ENCODE measurements around the gene SMIM36.

The SMIM36 gene

GRCh38 chr17:55437159-55437605 lies 74.1 kb downstream of the SMIM36 start:
- ChIA-PET CTCF (interaction anchor here (1.1 to 1.9 kb wide), 3 partner anchors 16 to 77 kb away, joined by 3 to 5 read pairs (median 3); partner anchors contain the start of gene MMD), POLR2A (no interaction called here)
- peak; percentile 67 for DNase-seq (ENCODE audit: extremely low spot score)
- TF ChIP-seq, protein P1, sequence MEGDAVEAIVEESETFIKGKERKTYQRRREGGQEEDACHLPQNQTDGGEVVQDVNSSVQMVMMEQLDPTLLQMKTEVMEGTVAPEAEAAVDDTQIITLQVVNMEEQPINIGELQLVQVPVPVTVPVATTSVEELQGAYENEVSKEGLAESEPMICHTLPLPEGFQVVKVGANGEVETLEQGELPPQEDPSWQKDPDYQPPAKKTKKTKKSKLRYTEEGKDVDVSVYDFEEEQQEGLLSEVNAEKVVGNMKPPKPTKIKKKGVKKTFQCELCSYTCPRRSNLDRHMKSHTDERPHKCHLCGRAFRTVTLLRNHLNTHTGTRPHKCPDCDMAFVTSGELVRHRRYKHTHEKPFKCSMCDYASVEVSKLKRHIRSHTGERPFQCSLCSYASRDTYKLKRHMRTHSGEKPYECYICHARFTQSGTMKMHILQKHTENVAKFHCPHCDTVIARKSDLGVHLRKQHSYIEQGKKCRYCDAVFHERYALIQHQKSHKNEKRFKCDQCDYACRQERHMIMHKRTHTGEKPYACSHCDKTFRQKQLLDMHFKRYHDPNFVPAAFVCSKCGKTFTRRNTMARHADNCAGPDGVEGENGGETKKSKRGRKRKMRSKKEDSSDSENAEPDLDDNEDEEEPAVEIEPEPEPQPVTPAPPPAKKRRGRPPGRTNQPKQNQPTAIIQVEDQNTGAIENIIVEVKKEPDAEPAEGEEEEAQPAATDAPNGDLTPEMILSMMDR (IDR thresholded peaks at IDR 0.05; ENCODE audit: control extremely low read depth, extremely low read depth, low read depth, missing control alignments): no peak

DNA sequence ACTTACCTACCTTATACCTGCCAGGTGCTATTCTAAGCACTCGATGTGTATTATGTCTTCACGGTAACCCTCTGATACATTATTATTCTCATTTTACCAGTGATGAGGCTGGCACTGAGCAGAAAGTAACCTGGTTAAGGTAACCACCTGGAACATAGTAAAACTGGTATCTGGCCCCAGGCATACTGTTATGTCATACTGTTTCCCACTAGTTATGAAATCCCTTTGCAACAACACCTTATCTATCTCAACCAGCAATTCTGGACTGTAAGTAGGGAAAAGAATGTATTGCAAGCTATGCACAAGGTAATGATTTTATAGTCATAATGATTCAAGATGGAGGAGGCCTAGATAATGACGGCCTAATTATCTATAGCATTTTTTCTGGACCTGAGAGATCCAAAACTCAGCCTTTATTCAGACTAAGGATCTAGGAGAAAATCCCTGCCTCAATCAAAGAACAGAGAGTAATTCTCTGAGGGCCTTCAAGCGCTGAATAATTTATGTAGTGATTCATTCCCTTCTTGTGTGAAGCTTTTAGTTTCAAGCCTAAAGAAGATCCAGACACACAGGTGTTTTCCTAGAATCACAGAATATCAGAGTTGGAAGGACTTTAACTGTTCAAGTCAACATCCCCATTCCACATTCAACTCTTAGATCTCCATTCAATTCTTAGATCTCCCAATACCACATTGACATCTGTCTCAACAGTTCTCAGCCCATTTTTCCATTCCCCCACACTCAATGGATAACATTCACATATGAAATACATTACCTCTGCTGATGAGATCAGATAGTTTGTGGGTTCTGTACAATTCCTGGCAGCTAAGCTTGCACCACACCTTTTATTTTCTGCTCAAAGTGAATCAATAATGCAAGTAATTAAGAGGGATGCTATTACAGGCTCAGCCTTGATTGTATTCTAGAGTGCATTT lies 74.8 kb downstream of the SMIM36 start:
- POLR2A ChIA-PET: no interaction called here
- no peak for DNase-seq (ENCODE audit: extremely low spot score)
- TF ChIP-seq, protein P1 (IDR thresholded peaks at IDR 0.05; ENCODE audit: control extremely low read depth, extremely low read depth, low read depth, missing control alignments): no peak
- CTCF ChIA-PET: interaction anchor here (1.1 to 1.9 kb wide), 4 partner anchors 15 to 79 kb away, joined by 3 to 5 read pairs (median 4); partner anchors contain the start of gene MMD

- TF ChIP-seq, protein P1 (IDR thresholded peaks at IDR 0.05; ENCODE audit: control extremely low read depth, extremely low read depth, low read depth, missing control alignments): no peak
- POLR2A ChIA-PET: no interaction called here
Observed at GRCh38 chr17:55435408-55435807, 75.8 kb downstream of the SMIM36 start.

GRCh38 chr17:55434721-55435120 lies 76.5 kb downstream of the SMIM36 start:
- POLR2A ChIA-PET: no interaction called here
- TF ChIP-seq, protein P1 (IDR thresholded peaks at IDR 0.05; ENCODE audit: control extremely low read depth, extremely low read depth, low read depth, missing control alignments): no peak
- CTCF ChIA-PET: interaction anchor here (0.8 kb wide), 1 partner anchor 13 kb away, joined by 3 read pairs; the partner anchor contains the start of gene MMD
- DNase-seq (ENCODE audit: extremely low spot score): no peak

More at GRCh38 chr17:55435408-55435807, 75.8 kb downstream of the SMIM36 start:
- CTCF ChIA-PET: interaction anchor here (1.5 to 1.7 kb wide), 2 partner anchors 78 to 79 kb away, joined by 3 to 4 read pairs; no protein-coding TSS in a partner anchor
- no peak for DNase-seq (ENCODE audit: extremely low spot score)

- CTCF ChIA-PET: interaction anchor here (1.1 to 2.5 kb wide), 5 partner anchors 9 to 81 kb away, joined by 3 to 7 read pairs (median 4); no protein-coding TSS in a partner anchor
- POLR2A ChIA-PET: interaction anchor here (0.9 kb wide), 1 partner anchor 9 kb away, joined by 3 read pairs; no protein-coding TSS in a partner anchor
- TF ChIP-seq, protein P1 (IDR thresholded peaks at IDR 0.05; ENCODE audit: control extremely low read depth, extremely low read depth, low read depth, missing control alignments): no peak
- DNase-seq (ENCODE audit: extremely low spot score): no peak
Observed at GRCh38 chr17:55433629-55434422, 77.4 kb downstream of the SMIM36 start.
